Endodermal cell (in vitro differentiated cells): ENCODE results near the gene SMIM1. TPM values are rescaled to one million over a fixed set of nuclear protein-coding genes. Genes with fewer than 3 reads are reported as not detected.
A peak's percentile ranks its signal among the peaks of the same experiment; 100 is the strongest.
"Not testable (repeated sequence)": the region's sequence is repeated elsewhere in the genome, so short reads cannot be mapped to it uniquely, and the experiment has no call there.

Experiments used
- DNase-seq: peaks from one replicate; pipeline ENCODE4 v3.0.0-alpha.2; 2017
- H3K27ac ChIP-seq: 2 replicates; pipeline ENCODE4 v1.5.1; 2013; ENCODE audit warnings: mild to moderate bottlenecking, low read depth, low read length, moderate library complexity
- H3K27me3 ChIP-seq: 2 replicates; pipeline ENCODE4 v1.6.1; 2013; ENCODE audit warnings: mild to moderate bottlenecking, low read length, moderate library complexity; ENCODE audit not compliant: insufficient read depth, control insufficient read depth, poor library complexity, severe bottlenecking
- H3K36me3 ChIP-seq: 2 replicates; pipeline ENCODE4 v1.7.0; 2013; ENCODE audit warnings: mild to moderate bottlenecking, low read length, moderate library complexity; ENCODE audit not compliant: control insufficient read depth, insufficient read depth
- H3K4me1 ChIP-seq: one replicate; pipeline ENCODE4 v1.7.0; 2013; ENCODE audit warnings: low read length; ENCODE audit not compliant: control insufficient read depth, insufficient read depth
- H3K4me3 ChIP-seq: 2 replicates; pipeline ENCODE4 v1.5.1; 2013; ENCODE audit warnings: mild to moderate bottlenecking, low read length, moderate library complexity
- H3K9ac ChIP-seq: 2 replicates; pipeline ENCODE4 v1.6.1; 2013; ENCODE audit warnings: mild to moderate bottlenecking, low read length, moderate library complexity; ENCODE audit not compliant: poor library complexity, severe bottlenecking; ENCODE audit errors: extremely low read depth
- H3K9me3 ChIP-seq: 2 replicates; pipeline ENCODE4 v1.6.1; 2013; ENCODE audit warnings: mild to moderate bottlenecking, low read length, moderate library complexity; ENCODE audit not compliant: control insufficient read depth
- H3K27ac Mint-ChIP-seq: 2 replicates; pipeline ENCODE4 v1.8.0; 2020; ENCODE audit warnings: mixed read lengths
- H3K27me3 Mint-ChIP-seq: 2 replicates; pipeline ENCODE4 v1.8.0; 2021; ENCODE audit warnings: mild to moderate bottlenecking, mixed read lengths; ENCODE audit not compliant: insufficient read depth
- H3K36me3 Mint-ChIP-seq: 2 replicates; pipeline ENCODE4 v1.8.0; 2020; ENCODE audit warnings: low read depth, mixed read lengths
- H3K4me1 Mint-ChIP-seq: 2 replicates; pipeline ENCODE4 v1.8.0; 2020; ENCODE audit warnings: mixed read lengths
- H3K4me3 Mint-ChIP-seq: 2 replicates; pipeline ENCODE4 v1.8.0; 2020; ENCODE audit warnings: mild to moderate bottlenecking, moderate library complexity, mixed read lengths
- H3K9me3 Mint-ChIP-seq: 2 replicates; pipeline ENCODE4 v1.8.0; 2020; ENCODE audit warnings: mild to moderate bottlenecking, mixed read lengths
- CTCF ChIP-seq: fragments of 200-600 bp; sonication (generic); conservative IDR thresholded peaks from 2 replicates; pipeline ENCODE4 v1.5.0; 2021; ENCODE audit warnings: antibody characterized with exemption, mild to moderate bottlenecking
- WGBS, 2 experiments: methylation state at CpG; one replicate each; pipeline versions ENCODE4 v1.1.5 to v1.1.7; 2013; ENCODE audit warnings: missing lambda C conversion rate in 2 of 2, mixed read lengths in 1 of 2; ENCODE audit not compliant: insufficient coverage in 1 of 2, insufficient read length in 1 of 2; 5-methylcytosine and 5-hydroxymethylcytosine counted together
- total RNA-seq, 2 donors: library from RNA; stranded (reverse); fragmentation: NEBNext Ultra II Directional in 1 of 2; extraction: Animal tissue kit (Norgen Biotek cat#: 25700) in 1 of 2; gene quantifications; 2 replicates in 1 of 2; 3 replicates in 1 of 2; pipeline ENCODE4 v1.2.1, GENCODE V29; 2021

The SMIM1 gene
- total RNA-seq, 2 donors from 2014 or later, result 11.1 to 15.0 TPM

GRCh38 chr1:3747903-3748302 lies 24.6 kb upstream of the SMIM1 start:
- peaks cover 17% of the 10 kb centered on the region for H3K36me3 Mint-ChIP-seq
- no peaks in the 10 kb centered on the region for H3K9me3 Mint-ChIP-seq
- no peak for DNase-seq
- TF ChIP-seq CTCF, result no peak
- peaks cover 17% of the 10 kb centered on the region for H3K4me1 Mint-ChIP-seq
- H3K27me3 Mint-ChIP-seq, result peaks cover 27% of the 10 kb centered on the region
- Histone ChIP-seq H3K36me3 (peaks cover 4% of the 10 kb centered on the region), H3K9me3 (no peaks in the 10 kb centered on the region), H3K4me3 (no peak overlapping the region), H3K4me1 (peaks cover 10% of the 10 kb centered on the region), H3K9ac (no peak overlapping the region), H3K27ac (no peak overlapping the region), H3K27me3 (peaks cover 9% of the 10 kb centered on the region)
- H3K4me3 Mint-ChIP-seq, result peak overlapping the region; percentile 83
- WGBS, 2 experiments, result 88 to 90% methylated on average over 7 to 12 of the region's 13 CpGs
- no peak overlapping the region for H3K27ac Mint-ChIP-seq

DNA sequence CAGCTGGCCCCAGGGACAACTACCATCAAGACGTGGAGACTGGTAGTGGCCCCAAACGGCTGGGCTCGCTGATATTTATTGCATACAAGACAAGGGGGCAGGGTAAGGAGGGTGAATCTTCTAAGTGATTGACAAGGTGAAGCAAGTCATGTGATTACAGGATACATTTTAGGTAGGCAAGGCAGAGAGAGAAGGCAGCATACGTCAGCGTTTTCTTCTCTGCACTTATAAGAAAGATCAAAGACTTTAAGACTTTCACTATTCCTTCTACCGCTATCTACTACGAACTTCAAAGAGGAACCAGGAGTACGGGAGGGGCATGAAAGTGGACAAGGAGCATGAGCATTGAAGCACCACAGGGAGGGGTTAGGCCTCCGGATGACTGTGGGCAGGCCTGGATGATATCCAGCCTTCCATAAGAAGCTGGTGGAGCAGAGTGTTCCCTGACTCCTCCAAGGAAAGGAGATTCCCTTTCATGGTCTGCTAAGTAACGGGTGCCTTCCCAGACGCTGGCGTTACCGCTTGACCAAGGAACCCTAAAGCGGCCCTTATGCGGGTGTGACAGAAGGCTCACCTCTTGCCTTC lies 24.1 kb upstream of the SMIM1 start:
- H3K9me3 Mint-ChIP-seq, H3K27ac Mint-ChIP-seq, H3K27me3 ChIP-seq, H3K27ac ChIP-seq, H3K36me3 ChIP-seq, H3K4me1 ChIP-seq, H3K9ac ChIP-seq, H3K9me3 ChIP-seq, H3K4me3 ChIP-seq, DNase-seq: not testable (repeated sequence)
- Mint-ChIP-seq H3K4me3 (peak overlapping the region; percentile 83), H3K27me3 (peaks cover 27% of the 10 kb centered on the region), H3K36me3 (peaks cover 14% of the 10 kb centered on the region), H3K4me1 (peaks cover 17% of the 10 kb centered on the region)
- 88 to 90% methylated on average over 13 to 15 of the region's 15 CpGs for WGBS, 2 experiments

DNA sequence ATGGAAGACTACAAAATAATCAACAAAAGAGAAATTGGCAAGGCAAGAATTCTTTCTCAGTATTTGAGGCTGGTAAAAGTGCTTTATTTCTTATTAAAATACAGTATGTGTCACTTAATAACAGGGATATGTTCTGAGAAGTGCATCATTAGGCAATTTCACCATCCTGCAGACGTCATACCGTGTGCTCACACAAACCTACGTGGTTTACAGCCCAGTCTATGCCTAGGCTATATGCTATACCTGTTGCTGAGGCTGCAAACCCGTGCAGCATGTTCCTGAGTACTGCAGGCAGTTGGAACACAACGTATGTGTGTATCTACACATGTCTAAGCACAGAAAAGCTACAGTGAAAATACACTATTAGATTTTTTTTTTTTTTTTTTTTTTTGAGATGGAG lies 23.0 kb upstream of the SMIM1 start:
- Mint-ChIP-seq H3K27me3 (peaks cover 27% of the 10 kb centered on the region), H3K36me3 (peaks cover 9% of the 10 kb centered on the region), H3K4me3 (no peak overlapping the region), H3K4me1 (peaks cover 17% of the 10 kb centered on the region), H3K9me3 (no peaks in the 10 kb centered on the region), H3K27ac (no peak overlapping the region)
- H3K9ac ChIP-seq, result no peak overlapping the region
- TF ChIP-seq CTCF, result no peak
- 77 to 80% methylated on average over 3 to 5 of the region's 5 CpGs for WGBS, 2 experiments
- H3K9me3 ChIP-seq, result no peaks in the 10 kb centered on the region
- H3K4me3 ChIP-seq, result no peak overlapping the region
- peaks cover 10% of the 10 kb centered on the region for H3K4me1 ChIP-seq
- no peaks in the 10 kb centered on the region for H3K36me3 ChIP-seq
- DNase-seq, result no peak
- H3K27ac ChIP-seq, result no peak overlapping the region
- peaks cover 9% of the 10 kb centered on the region for H3K27me3 ChIP-seq

GRCh38 chr1:3750741-3751140 lies 21.8 kb upstream of the SMIM1 start:
- no peak overlapping the region for H3K27ac Mint-ChIP-seq
- peaks cover 8% of the 10 kb centered on the region for H3K4me1 Mint-ChIP-seq
- H3K36me3 Mint-ChIP-seq, result peaks cover 4% of the 10 kb centered on the region
- H3K27me3 ChIP-seq, result peaks cover 9% of the 10 kb centered on the region
- no peaks in the 10 kb centered on the region for H3K9me3 Mint-ChIP-seq
- peaks cover 7% of the 10 kb centered on the region for H3K4me1 ChIP-seq
- no peak overlapping the region for H3K4me3 ChIP-seq
- no peak overlapping the region for H3K4me3 Mint-ChIP-seq
- 86 to 92% methylated on average over 4 to 6 of the region's 6 CpGs for WGBS, 2 experiments
- DNase-seq, result no peak
- no peaks in the 10 kb centered on the region for H3K9me3 ChIP-seq
- H3K27ac ChIP-seq, result no peak overlapping the region
- TF ChIP-seq CTCF, result no peak
- peaks cover 30% of the 10 kb centered on the region for H3K27me3 Mint-ChIP-seq
- no peaks in the 10 kb centered on the region for H3K36me3 ChIP-seq
- no peak overlapping the region for H3K9ac ChIP-seq
